ENCODE data around the gene TRIM3.

GRCh38 chr11:6402561-6402981, 71.2 kb downstream of the TRIM3 start:
- no peak for TF ChIP-seq POLR2A (IDR thresholded peaks at IDR 0.05)
- TF ChIP-seq CTCF (IDR thresholded peaks at IDR 0.05 in 4 of 5, conservative IDR thresholded peaks at IDR 0.05 in 1 of 5), result no peak
